RPMI8226 (cell line): ENCODE results near the gene AKT2.

Experiments
- DNase-seq: peaks from one replicate; pipeline ENCODE4 v3.0.0-alpha.2; 2015

The AKT2 gene

DNA sequence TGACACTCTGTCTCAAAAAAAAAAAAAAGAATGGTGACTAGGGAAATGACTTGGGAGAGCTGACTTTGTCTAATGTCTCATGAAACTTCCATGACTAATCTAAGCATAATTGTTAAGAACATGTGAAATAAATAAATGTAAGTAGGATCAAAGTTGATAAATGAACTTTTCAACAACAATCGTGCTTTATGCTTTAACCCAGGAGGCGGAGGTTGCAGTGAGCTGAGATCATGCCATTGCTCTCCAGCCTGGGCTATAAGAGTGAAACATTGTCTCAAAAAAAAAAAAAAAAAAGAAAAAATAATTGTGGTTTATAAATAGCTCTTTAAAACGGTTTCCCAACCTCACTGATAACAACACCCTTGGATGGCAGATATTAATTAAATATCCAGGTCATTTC, 12.9 kb upstream of the AKT2 start:
- DNase-seq: no peak

DNA sequence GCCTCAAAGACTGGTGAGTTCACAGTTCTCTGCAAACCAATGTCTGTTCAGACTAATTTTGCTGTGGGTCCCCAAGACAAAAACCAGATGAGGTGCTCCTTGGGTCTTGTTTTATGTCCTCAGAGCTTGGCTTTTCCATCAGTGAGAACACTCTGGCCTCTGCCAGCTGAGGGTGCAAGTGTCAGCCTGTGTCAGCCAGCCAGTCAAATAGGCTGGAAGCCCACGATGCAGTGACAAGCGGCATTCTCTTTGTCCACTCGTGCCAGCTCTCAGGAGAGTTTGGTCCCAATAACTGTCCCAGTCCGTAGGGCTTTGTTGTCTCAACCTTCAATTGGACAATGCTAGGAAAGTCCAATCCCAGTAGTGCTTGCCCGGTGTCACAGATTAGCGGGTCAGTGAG, 9.4 kb upstream of the AKT2 start:
- no peak for DNase-seq

DNA sequence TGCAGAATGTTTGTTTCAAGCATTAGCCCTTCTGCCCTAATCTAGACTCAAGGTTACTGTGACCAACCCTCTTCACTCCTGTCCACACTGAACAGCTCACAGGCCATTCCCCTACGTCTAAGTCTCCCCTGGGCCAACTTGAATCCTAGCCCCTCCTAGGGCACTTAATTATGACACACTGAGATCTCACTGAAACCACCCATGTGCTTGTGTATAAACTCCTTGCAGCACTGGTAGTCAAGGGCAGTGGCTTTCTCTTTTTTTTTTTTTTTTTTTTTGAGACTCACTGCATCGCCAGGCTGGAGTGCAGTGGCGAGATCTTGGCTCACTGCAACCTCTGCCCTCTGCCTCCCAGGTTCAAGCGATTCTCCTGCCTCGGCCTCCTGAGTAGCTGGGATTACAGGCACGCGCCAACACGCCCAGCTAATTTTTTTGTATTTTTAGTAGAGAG, 1.9 kb upstream of the AKT2 start:
- no peak for DNase-seq

DNA sequence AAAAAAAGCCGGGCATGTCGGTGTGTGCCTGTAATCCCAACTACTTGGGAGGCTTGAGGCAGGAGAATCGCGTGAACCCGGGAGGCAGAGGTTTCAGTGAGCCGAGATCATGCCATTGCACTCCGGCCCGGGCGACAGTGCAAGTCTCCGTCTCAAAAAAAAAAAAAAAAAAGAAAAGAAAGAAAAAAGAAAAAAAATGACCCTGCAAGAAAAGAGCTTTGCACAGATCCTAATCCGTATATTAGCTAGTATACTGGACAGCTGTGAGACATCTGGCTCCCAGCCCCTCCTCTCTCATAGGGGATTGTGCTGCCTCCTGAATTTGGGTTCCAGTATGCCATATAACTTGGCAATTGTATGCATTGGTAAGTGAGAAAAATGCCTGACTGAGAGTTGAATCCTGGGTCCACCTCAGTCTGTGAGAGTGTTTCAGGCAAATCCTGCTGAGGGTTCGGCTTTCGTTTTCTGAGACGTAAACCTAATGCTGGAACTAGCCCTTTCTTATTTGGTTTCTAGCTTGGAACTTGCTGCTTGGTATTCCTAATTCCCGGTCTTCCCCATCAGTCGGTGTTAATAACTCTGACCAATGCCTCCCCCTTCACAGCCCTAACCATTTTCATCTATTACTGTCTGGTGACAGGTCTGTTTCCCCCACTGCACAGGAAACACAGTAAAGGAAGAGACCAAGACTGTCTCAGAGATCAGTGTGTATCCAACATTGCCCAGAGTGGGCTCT, 1.3 kb upstream of the AKT2 start:
- DNase-seq: no peak

DNA sequence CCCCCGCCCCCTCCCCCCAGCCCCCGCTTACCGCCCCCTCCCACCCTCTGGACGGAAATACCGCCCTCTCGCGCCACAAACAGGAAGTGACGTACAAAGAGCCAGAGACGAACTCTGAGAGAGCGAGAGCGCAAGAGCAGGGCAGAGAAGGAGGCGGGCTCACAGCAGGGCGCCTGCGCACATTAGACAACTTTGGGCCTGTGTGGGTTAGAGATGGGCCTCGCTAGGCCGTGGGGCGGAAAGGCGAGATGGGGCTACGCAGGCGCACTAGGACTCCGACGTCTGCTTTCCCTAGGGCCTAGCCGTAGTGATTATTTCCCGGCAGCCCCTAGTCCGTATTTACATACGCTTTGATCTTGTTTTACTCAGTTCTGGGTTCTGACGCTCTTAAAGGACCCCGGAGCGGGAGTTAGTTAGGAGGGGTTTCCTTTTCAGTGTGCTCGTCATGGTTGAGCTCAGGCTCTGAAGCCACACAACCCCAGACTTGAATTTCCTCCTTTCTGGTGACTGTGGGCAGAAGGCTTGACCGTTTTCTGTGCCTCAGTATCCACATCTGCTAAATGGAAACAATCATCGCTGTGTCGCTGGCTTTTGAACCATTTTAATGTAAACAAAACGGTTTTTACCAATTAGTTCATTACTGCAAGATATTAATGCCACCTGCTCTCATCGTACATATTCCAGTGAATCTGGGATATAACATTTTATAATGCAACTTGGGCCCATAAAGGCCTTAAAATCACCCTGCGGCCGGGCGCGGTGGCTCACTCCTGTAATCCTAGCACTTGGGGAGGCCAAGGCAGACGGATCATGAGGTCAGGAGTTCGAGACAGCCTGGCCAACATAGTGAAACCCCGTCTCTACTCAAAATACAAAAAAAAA, 449 bp upstream of the AKT2 start:
- DNase-seq: peak; percentile 97

DNA sequence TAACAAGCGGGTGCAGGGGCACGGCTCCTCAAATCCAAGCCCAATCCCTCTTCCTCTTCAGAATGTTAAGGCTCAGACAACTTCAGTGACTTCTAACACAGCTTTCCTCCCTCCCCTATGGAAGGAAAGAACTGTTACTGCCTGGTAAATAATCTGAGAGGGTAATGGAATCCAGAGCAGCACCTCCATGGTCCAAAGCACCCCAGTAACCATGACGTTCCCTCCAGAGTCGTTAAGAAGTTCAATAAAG, 969 bp downstream of the AKT2 start:
- no peak for DNase-seq

DNA sequence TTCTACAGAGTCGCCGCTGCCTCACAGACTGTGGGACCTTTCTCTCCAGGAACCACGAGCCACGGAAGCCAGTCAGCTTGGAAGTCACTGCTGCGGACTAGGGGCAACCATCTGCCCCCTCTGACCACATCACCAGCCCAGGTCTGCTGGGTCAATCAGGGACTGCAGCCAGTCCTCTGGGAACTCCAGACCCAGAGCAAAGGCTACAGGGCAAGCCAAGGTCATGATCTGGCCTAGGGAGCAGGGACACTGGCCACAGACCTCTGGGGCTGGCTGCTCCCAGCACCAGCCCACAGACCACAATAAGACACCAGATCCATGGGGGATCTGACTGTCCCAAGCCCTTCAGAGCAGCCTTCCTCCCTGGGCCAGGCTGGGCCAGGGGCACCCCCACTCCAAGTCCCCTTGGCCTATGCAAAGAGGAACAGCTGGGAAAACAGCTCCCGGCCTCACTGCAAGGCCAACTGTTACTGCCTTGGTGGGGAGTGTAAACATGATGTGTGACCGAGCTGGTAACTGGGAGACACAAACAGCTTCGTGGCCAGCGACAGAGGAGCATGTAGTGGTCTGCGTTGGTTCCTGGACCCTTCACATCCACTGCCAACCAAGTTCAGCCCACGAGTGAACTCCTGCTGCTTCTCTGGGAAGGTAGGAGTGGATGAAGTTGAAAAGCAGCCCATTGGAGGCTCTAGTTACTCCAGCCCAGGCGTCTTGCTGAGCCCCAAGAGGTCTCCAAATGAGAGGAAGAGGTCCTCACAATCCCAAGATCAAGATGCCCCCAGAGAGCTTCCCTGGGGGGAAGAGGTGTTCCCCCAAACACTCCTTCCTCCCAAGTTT, 1.5 kb downstream of the AKT2 start:
- DNase-seq: no peak

DNA sequence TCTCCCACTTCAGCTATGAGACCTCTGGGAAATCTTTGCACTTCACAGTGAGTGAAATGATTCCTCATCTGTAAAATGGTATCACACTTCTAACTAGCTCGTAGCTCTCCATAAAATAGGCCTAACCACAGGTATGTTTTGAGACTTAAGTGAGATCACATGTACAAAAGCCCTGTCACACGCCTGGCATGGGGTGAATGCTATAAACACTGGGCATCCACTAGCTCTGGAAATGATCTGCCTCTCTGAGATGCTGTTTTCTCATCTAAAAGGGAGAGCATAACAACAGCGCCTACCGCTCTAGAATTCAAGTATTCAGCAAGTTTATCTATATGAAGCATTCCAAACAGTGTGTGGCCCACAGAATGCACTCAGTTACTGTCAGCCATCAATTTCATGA, 2.2 kb downstream of the AKT2 start:
- no peak for DNase-seq

DNA sequence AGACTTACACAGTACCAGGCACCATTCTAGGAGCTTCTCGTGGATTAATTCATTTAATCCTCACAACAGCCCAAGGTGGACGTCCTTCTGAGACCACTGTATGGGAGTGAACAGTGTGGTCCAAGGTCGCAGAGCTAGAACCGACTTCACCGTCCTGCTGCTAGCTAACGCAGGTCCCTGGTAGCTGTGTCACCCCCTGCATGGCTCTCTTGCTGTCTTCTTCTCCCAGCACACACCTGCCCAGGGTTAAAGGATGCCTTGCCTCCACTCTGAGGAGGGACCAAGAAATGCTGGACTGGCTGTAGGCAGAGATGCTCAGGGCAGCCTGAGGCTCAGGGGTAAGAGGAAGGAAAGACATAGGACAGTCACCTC, 3.0 kb downstream of the AKT2 start:
- DNase-seq: no peak

DNA sequence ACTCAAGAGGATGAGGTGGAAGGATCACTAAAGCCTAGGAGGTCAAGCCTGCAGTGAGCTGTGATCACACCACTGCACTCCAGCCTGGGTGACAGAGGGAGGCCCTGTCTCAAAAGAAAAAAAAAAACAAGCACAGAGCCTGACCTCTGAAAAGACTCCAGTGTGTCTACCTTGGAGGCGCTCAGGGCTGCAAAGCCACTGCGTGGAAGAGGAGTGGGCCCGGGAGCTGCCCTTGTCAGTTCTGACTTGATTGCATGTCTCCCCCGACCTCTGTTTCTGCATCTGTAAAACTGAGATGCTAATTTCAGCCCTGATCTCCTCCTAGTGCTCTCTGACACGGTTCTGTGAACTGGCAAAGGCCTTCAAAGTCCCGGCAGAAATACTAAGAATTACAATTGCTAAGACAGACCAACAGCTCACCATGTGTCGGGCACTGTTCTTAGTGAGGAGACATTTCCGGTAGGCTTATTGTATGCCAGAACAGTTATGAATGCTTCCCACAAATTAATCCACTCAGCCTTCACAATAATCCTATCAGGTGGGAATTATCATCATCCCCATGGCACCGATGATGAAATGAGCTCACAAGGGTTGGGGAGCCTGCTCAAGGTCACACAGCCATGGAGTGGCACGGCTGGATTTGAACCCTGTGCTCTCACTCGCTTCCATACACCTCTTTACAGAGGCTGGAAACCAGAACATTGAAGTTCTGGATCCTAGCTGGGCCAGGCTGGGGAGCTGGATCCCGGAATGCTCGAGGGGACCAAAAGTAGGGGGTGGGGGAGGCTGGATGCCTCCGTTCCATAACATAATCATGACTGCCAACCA, 3.5 kb downstream of the AKT2 start:
- no peak for DNase-seq

DNA sequence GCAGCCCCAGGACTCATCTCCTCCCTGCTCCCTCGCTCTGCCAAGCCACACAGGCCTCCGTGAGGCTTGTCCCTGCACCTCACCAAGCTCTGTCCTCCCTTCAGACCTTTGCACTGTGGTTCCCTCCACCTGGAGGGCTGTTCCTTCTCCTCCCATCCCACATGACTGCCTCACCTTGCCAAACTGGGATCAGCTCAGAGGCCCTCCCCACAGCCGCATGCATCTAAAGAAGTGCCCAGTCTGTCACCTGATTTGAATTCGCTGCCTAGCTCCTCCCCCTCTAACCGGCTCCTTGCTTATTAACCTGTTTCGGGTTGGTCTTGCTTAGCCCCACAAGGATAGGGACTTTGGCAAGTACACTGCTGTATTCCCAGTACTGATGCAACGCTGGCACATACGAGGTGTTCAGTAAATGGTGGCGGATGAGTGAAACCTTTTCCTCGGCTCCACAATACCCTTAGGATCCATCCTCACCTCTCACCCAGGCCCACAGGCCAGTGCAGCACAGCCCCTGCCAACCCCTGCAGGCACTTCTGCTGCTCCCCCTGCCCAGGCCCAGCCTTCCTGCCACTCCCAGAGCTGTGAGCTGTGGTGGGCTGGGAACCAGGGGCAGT, 4.4 kb downstream of the AKT2 start:
- no peak for DNase-seq

DNA sequence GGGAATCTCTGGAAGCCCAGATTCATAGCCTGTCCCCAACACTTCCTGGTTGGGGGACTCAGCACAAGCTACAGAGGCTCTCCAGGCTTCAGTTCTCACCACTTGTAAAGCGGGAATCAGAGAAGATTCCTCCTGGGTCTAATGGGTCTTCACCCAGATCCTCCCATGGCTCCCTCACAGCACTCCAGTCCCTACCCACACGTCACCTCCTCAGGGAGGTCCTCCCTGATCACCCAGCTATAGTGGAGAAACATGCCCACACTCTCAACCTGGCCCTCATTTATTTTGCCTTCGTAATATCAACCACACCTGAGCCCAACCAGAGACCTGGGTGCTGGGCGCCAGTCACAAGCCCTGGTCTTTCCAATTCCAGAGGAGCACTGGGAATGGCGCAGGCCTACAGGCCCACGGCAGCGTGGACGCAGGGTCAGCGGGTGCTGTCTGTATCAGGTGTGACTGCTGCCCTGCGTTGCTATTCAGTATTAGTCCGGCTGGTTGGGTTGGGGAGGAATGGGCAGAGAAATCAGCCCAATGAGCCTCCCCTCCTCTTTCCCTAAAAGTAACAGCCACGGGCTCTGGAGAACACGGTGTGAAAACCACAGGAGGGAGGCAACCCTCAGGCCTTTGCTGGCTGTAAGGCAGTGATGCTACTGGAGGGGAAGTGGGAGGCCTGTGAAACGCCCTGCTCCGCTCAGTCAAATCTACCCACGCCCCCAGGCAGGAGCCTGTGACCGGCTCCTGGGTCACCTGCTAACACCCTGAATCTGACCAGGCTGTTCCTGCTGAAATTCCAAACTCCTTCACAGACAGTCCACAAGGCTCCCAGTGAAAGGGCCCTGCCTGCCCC, 5.2 kb downstream of the AKT2 start:
- DNase-seq: no peak

DNA sequence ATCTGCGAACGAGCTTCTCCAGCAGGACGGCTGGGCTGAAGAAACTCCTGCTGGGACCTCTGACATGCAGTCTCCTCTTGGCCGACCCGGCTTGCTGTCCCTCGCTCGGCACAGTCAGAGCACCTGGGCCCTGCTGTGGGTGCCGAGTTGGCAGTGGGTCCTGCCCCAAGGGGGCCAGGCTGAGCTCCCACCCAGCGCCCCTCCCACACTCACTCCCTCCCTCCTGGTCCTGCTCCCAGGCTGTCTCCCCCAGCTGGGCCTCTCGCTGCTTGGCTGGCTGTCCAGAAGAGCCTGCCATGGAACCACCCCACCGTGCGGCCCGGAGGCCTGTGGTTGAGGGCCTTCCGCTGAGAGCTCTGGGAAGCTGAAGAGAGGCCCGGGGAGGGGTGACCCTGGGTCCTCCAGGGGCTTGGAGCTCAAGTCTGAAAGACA, 6.0 kb downstream of the AKT2 start:
- DNase-seq: no peak

DNA sequence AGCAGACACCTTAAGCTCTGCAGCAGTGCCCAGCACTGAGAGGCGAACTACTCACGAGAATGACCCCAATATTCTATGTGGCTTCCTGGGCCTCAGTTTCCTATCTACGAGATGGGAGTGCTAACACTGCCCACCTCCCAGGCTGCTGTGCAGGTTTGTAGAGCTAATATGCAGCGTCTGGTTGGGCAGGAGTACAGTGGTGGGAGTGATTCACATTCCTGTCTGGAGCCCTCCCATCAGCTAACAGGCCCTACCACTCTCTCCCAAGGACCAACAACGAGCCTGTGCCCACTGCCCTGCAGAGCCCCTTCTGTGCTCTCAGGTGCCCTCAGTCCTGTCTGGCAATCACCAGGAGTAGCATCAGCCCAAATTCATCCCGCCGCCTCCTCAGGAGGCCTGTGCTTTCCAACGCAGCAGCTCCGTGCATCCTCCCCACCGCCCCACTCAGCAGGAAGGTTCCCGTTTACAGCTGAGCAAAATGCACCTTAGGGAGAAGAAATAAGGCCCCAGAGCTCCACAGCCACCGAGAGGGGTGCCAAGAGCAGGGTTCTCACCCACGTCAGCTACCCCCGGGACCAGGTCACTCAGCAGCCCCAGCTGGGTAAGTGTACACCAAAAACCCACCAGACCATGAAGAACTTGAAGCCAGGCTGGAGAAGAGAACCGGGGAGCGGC, 6.6 kb downstream of the AKT2 start:
- no peak for DNase-seq

DNA sequence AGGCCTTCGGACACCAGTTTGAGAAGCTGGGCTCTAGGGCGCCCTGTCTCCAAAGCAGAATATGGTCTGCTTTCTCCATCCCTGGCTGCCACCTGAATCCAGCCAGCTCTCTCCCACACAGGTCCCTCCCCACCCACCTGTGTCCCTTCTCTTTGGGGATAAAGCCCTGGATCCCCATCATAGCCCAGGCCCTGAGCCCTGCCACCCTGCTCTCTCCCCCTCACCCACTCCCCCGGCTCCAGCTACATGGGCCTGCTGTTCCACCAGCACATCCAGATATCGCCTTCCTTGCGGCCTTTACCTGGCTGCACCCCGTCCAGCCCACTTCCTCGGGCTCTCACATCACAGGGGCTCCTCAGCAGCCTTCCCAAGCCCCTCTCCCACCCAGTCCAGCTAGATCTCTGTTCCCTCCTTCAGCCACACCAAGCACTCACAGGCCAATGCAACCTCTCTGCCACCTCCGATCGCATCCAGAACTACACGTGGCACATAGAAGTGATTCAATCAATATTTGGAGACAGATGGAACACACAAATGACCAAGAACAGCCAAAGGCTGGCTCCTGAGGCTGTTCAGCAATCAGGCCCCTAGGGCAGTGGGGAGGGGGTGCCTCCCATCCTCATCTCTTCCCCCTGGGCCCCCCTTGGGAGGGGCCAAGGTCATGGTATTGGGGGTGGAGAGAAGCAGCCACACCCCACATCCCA, 7.6 kb downstream of the AKT2 start:
- no peak for DNase-seq

DNA sequence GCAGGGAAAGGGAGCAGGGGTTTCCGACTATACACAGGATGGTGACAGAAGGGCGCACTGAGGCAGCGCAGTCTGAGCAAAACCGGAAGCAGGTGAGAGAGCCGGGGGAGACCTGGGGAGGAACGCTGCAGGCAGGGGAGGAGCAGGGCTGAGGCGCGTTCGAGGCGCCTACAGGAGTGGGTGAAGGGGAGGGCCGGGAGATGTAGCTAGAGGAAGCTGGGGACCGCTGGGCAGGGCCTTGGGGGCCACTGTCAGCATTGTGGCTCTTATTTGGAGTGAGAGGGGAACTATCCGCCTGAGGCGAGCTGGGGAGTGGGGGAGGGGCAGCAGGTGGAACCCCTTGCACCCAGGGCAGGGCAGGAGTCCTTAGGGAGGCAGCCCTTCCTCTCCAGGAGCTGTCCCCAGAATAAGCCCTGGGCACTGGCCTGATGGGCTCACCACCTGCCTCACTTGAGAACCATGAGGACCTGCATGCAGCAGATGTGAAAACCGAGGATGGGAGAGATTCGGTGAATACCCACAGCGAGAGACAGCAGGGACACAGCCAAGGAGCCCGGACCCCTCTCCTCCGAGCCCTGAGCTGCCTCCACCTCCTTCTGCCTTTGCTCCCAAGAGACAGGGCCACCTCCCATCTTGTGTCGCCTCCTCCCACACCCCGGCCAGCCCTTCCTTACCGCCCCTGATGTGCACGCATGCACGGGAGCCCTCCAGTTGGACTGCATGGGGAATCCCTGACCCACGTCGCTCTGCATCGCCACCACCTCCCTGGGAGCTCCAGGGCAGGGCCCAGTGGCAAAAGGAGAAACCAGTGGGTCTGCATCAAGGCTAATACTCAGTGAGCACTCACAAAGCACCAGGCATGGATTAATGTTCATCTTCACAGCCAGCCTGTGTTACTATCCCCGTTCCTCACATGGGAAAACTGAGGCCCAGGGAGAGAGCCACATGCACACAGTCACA, 10.3 kb downstream of the AKT2 start:
- DNase-seq: no peak

DNA sequence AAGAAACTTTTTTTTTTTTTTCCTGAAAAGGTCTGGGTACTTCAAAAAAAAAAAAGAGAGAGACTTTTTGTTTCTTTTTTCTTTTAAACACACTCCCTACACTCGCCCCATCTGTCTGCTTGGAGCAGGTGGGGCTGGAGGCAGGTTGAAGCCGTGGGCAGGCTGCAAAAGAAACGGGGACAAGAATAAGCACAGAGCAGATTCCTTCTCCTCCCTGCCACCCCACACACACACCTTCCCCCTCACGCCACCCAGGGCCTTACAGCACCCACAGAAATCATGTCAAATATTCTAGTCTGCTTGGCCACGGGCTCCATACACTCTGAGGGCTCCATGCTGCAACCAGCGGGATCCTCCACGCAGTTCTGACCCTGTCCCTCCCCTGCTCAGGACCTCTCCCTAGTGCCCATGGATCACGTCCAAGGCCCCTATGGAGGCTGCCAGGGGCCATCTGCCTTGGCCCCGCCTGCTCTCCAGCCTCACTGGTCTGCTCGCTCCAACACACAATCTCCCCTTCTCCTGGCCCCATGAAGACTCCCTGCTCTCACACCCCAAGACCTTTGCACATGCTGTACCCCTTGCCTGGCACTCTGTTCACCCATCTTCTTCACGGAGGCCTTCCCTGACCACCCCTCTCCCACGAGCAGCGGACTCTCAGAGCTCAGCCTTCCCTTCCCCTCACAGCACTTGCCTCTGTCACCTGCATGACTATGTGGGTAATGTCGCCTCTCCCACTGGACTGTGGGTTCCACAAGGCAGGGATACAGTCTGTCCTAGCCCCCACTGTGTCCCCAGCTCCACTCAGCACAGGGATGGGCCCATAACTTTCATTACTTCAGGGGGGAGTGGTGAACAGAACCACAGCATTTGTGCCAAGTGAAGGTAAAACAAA, 11.4 kb downstream of the AKT2 start:
- no peak for DNase-seq

DNA sequence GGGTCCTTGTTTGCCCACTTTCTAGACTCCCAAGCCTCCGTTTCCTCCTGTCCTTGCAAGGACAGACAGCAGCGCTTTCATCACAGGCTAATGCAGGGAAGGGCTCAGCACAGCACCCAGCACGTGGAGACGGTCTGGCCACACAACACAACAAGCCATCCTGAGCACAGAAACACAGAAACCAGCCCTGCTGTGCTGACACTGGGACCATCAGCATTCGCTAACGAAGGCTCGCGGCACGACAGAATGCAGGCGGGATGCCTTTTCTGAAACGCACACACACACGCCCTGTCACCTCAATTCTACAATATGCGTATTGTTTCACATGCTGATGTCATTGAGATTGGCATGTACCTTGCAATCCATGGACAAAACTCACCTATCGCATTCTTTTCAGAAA, 12.9 kb downstream of the AKT2 start:
- DNase-seq: no peak
